ENCODE results near the gene PREP.

The PREP gene

DNA sequence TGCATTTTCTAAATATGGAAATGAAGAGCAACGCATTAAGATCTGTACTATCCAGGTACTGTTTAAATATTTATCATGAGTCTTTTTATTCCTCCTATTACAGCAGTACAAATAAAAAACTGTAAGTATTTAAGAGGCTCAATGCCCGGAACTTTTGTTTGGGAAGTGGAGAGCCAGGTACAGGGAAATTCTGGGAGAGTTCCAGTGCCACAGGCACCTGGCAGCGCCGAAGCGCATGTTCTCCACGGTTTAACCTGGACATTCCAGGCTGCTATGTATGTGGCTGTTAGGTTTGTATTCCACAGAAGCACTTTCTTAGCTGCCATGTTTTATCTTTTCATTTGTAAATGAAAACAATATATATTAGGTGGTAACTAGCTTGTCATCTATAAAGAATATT lies 81.7 kb downstream of the PREP start:
- Histone ChIP-seq H3K4me3 (ENCODE audit: low read length) (no peak overlapping the region), H3K9ac (ENCODE audit: low read length) (no peak overlapping the region), H2BK15ac (replicated peaks; ENCODE audit: low read depth) (no peak overlapping the region), H3K23ac (ENCODE audit: low read length) (no peak overlapping the region), H2BK120ac (ENCODE audit: low read depth, low read length) (no peak overlapping the region), H3K4ac (ENCODE audit: low read depth, low read length) (no peak overlapping the region), H2AK5ac (ENCODE audit: low read length) (no peak overlapping the region), H4K5ac (ENCODE audit: low read length) (no peak overlapping the region), H3K4me2 (ENCODE audit: low read length) (no peak overlapping the region), H3K4me1 (ENCODE audit: control insufficient read depth, low read depth, low read length) (no peaks in the 10 kb centered on the region), H3K56ac (ENCODE audit: low read length) (no peak overlapping the region), H3K79me2 (ENCODE audit: control insufficient read depth, insufficient read depth, low read length) (no peaks in the 10 kb centered on the region), H3K27me3 (ENCODE audit: insufficient read depth, low read length, poor library complexity) (no peaks in the 10 kb centered on the region), H2BK5ac (ENCODE audit: low read length) (no peak overlapping the region), H4K8ac (ENCODE audit: low read depth, low read length) (no peak overlapping the region), H3K27ac (ENCODE audit: low read depth, low read length) (no peak overlapping the region), H3K79me1 (ENCODE audit: low read length) (no peaks in the 10 kb centered on the region), H3K18ac (ENCODE audit: low read length) (no peak overlapping the region), H3K36me3 (ENCODE audit: control insufficient read depth, insufficient read depth, low read length) (no peaks in the 10 kb centered on the region)
- no peak for DNase-seq
- no CpG with 5 or more reads among the region's 6 CpGs for WGBS (ENCODE audit: extremely low coverage, insufficient coverage, low lambda C conversion rate)

DNA sequence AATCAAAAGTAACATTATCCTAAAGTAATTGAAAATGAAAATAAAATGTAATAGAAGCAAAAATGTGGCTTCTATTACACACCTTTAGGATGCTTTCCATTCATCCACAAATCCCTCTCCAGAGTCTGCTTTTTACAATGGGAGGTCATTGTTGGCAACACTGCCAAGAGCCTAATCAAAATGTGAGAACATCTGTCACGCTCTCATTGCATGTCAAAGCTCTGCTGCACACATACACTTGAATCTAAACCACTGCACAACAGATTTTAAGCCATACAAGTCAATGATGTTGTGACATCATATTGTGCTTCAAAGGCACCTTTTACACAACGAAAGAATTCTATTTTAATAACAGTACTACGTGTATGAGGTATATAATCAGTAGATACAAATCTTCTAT lies 82.1 kb downstream of the PREP start:
- Histone ChIP-seq H3K4me1 (ENCODE audit: control insufficient read depth, low read depth, low read length) (no peaks in the 10 kb centered on the region), H2AK5ac (ENCODE audit: low read length) (no peak overlapping the region), H3K36me3 (ENCODE audit: control insufficient read depth, insufficient read depth, low read length) (no peaks in the 10 kb centered on the region), H3K18ac (ENCODE audit: low read length) (no peak overlapping the region), H3K4ac (ENCODE audit: low read depth, low read length) (no peak overlapping the region), H2BK120ac (ENCODE audit: low read depth, low read length) (no peak overlapping the region), H2BK5ac (ENCODE audit: low read length) (no peak overlapping the region), H3K9ac (ENCODE audit: low read length) (no peak overlapping the region), H4K8ac (ENCODE audit: low read depth, low read length) (no peak overlapping the region), H3K4me2 (ENCODE audit: low read length) (no peak overlapping the region), H4K5ac (ENCODE audit: low read length) (no peak overlapping the region), H3K27me3 (ENCODE audit: insufficient read depth, low read length, poor library complexity) (no peaks in the 10 kb centered on the region), H3K27ac (ENCODE audit: low read depth, low read length) (no peak overlapping the region), H3K79me1 (ENCODE audit: low read length) (no peaks in the 10 kb centered on the region), H3K23ac (ENCODE audit: low read length) (no peak overlapping the region), H3K79me2 (ENCODE audit: control insufficient read depth, insufficient read depth, low read length) (no peaks in the 10 kb centered on the region), H2BK15ac (replicated peaks; ENCODE audit: low read depth) (no peak overlapping the region), H3K4me3 (ENCODE audit: low read length) (no peak overlapping the region), H3K56ac (ENCODE audit: low read length) (no peak overlapping the region)
- DNase-seq, result no peak
- WGBS (ENCODE audit: extremely low coverage, insufficient coverage, low lambda C conversion rate), result no CpG with 5 or more reads among the region's 3 CpGs

DNA sequence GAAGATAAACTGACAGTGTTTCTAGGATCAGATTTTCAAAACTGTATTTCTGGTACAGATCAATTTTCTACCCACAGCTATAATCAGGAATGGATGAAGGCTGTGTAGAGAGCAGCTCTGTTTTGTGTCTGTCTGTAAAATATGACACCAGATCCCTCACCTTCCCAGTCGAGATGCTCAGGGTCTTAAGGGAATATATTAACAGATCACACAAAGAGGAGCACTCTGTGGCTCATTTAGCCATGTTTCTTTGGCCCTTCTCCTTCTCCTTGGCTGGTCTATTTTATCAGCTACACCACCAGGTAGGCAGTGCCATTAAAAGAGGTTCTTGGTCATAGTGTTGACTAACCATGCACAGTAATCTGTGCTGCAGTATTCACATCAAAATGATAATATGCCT lies 82.6 kb downstream of the PREP start:
- no peak overlapping the region for H3K27ac ChIP-seq (ENCODE audit: low read depth, low read length)
- no peaks in the 10 kb centered on the region for H3K4me1 ChIP-seq (ENCODE audit: control insufficient read depth, low read depth, low read length)

DNA sequence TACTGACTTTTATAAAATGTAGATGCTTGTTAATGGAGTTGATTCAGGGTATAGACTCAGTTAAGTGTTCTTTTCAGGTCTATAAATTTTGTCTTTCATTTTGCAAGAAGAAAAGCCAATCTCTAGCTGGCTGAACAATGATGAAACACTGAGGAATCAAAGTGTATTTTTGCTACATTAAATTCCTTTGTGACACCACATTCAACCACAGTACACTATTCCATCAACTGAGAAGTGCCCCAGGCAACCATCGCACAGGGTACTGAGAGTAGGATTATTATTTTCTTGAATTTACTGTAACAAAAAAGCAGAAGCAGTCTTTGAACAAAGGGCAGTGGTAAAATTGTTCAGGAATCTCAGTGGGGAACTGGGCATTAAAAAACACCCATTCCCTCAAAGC lies 83.6 kb downstream of the PREP start:
- Histone ChIP-seq H3K79me2 (ENCODE audit: control insufficient read depth, insufficient read depth, low read length) (no peaks in the 10 kb centered on the region), H2BK15ac (replicated peaks; ENCODE audit: low read depth) (no peak overlapping the region), H3K56ac (ENCODE audit: low read length) (no peak overlapping the region), H2AK5ac (ENCODE audit: low read length) (no peak overlapping the region), H3K27me3 (ENCODE audit: insufficient read depth, low read length, poor library complexity) (no peaks in the 10 kb centered on the region), H2BK5ac (ENCODE audit: low read length) (no peak overlapping the region), H3K23ac (ENCODE audit: low read length) (no peak overlapping the region), H3K18ac (ENCODE audit: low read length) (no peak overlapping the region), H2BK120ac (ENCODE audit: low read depth, low read length) (no peak overlapping the region), H3K4me3 (ENCODE audit: low read length) (no peak overlapping the region), H3K4ac (ENCODE audit: low read depth, low read length) (no peak overlapping the region), H4K5ac (ENCODE audit: low read length) (no peak overlapping the region), H3K4me2 (ENCODE audit: low read length) (no peak overlapping the region), H3K4me1 (ENCODE audit: control insufficient read depth, low read depth, low read length) (no peaks in the 10 kb centered on the region), H3K79me1 (ENCODE audit: low read length) (no peaks in the 10 kb centered on the region), H3K27ac (ENCODE audit: low read depth, low read length) (no peak overlapping the region), H3K9ac (ENCODE audit: low read length) (no peak overlapping the region), H3K36me3 (ENCODE audit: control insufficient read depth, insufficient read depth, low read length) (no peaks in the 10 kb centered on the region), H4K8ac (ENCODE audit: low read depth, low read length) (no peak overlapping the region)
- no CpG with 5 or more reads among the region's 1 CpG for WGBS (ENCODE audit: extremely low coverage, insufficient coverage, low lambda C conversion rate)
- no peak for DNase-seq

More for the DNA sequence above, 82.6 kb downstream of the PREP start:
- no peak overlapping the region for H4K8ac ChIP-seq (ENCODE audit: low read depth, low read length)
- no peaks in the 10 kb centered on the region for H3K27me3 ChIP-seq (ENCODE audit: insufficient read depth, low read length, poor library complexity)
- no peak overlapping the region for H2BK5ac ChIP-seq (ENCODE audit: low read length)
- no peaks in the 10 kb centered on the region for H3K79me2 ChIP-seq (ENCODE audit: control insufficient read depth, insufficient read depth, low read length)
- no peaks in the 10 kb centered on the region for H3K36me3 ChIP-seq (ENCODE audit: control insufficient read depth, insufficient read depth, low read length)
- no CpG with 5 or more reads among the region's 1 CpG for WGBS (ENCODE audit: extremely low coverage, insufficient coverage, low lambda C conversion rate)
- H4K5ac ChIP-seq (ENCODE audit: low read length), result no peak overlapping the region
- H3K4me2 ChIP-seq (ENCODE audit: low read length), result no peak overlapping the region
- H3K79me1 ChIP-seq (ENCODE audit: low read length), result no peaks in the 10 kb centered on the region
- no peak overlapping the region for H3K18ac ChIP-seq (ENCODE audit: low read length)
- H3K4ac ChIP-seq (ENCODE audit: low read depth, low read length), result no peak overlapping the region
- no peak overlapping the region for H3K56ac ChIP-seq (ENCODE audit: low read length)
- H3K23ac ChIP-seq (ENCODE audit: low read length), result no peak overlapping the region
- H2AK5ac ChIP-seq (ENCODE audit: low read length), result no peak overlapping the region
- H3K4me3 ChIP-seq (ENCODE audit: low read length), result no peak overlapping the region
- no peak for DNase-seq
- no peak overlapping the region for H2BK120ac ChIP-seq (ENCODE audit: low read depth, low read length)
- no peak overlapping the region for H3K9ac ChIP-seq (ENCODE audit: low read length)
- no peak overlapping the region for H2BK15ac ChIP-seq (replicated peaks; ENCODE audit: low read depth)

DNA sequence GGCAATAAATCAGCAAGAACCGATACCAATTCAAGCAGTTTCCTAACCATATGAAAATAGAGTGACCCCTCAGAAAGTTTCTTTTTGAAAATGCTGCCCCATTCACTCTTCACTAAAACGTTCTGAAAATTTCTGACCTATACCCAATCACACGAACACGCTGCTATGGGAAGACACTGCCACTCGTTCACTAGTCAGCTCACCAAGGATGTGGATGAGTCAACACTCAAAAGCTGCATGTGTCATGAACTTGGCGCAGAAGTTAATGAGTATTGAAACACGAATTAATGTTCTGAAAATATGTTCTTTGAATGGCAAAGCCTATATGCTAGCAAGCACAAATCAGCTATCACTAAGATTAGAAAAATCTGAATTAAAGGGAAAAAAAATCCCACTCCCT lies 84.2 kb downstream of the PREP start:
- H3K4me1 ChIP-seq (ENCODE audit: control insufficient read depth, low read depth, low read length), result no peaks in the 10 kb centered on the region
- H3K27ac ChIP-seq (ENCODE audit: low read depth, low read length), result no peak overlapping the region
- no peak overlapping the region for H2BK120ac ChIP-seq (ENCODE audit: low read depth, low read length)
- DNase-seq, result no peak
- H3K79me1 ChIP-seq (ENCODE audit: low read length), result no peaks in the 10 kb centered on the region
- H3K23ac ChIP-seq (ENCODE audit: low read length), result no peak overlapping the region
- no peak overlapping the region for H2BK5ac ChIP-seq (ENCODE audit: low read length)
- H3K27me3 ChIP-seq (ENCODE audit: insufficient read depth, low read length, poor library complexity), result no peaks in the 10 kb centered on the region
- no peaks in the 10 kb centered on the region for H3K79me2 ChIP-seq (ENCODE audit: control insufficient read depth, insufficient read depth, low read length)
- no peak overlapping the region for H2BK15ac ChIP-seq (replicated peaks; ENCODE audit: low read depth)
- no peak overlapping the region for H3K18ac ChIP-seq (ENCODE audit: low read length)
- no peak overlapping the region for H4K8ac ChIP-seq (ENCODE audit: low read depth, low read length)
- H3K4me2 ChIP-seq (ENCODE audit: low read length), result no peak overlapping the region
- H3K4me3 ChIP-seq (ENCODE audit: low read length), result no peak overlapping the region
- no peak overlapping the region for H3K56ac ChIP-seq (ENCODE audit: low read length)
- no peak overlapping the region for H2AK5ac ChIP-seq (ENCODE audit: low read length)
- no peak overlapping the region for H3K4ac ChIP-seq (ENCODE audit: low read depth, low read length)
- H3K36me3 ChIP-seq (ENCODE audit: control insufficient read depth, insufficient read depth, low read length), result no peaks in the 10 kb centered on the region
- H4K5ac ChIP-seq (ENCODE audit: low read length), result no peak overlapping the region
- no CpG with 5 or more reads among the region's 7 CpGs for WGBS (ENCODE audit: extremely low coverage, insufficient coverage, low lambda C conversion rate)
- no peak overlapping the region for H3K9ac ChIP-seq (ENCODE audit: low read length)

DNA sequence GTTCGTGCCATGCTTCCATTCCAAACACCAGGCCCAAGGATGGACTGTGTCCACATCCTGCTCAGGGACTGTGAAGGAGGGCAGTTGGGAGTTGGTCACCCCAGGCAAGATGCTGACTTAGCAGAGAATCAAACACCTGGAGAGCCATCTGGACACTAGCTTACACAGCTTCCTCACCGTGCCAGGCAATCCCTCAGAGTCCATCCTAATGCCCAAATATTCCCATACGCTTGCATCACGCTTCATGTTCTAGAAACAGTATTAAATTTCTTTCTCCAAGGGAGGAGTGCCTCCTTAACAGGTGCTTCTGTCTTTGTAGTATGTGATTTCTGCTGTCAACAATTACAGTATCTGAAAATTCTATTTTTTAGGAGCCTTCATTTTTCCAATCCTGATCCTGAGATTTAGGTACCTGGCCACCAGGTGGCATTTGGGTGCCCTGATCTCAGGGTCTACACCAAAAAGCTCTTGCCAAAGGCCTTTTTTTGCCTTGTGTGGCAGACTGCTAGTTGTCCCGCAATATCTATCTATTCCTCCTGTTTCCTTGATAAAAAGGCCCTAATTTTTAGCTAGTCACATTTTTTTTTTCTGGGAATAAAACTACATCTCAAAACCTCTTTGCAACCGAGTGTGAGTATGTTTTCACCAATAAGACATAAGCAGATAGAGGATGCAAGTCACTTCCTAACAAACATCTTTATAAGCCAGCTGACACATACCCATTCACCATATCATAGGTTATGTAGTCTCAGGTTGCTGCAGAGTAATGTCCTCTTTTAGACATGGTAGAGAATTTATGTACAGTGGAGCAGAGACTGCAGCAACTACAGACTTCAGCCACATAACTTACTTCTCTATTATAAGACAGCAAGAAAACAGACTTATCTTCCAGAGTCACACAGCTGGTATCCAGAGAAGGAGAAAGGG lies 85.0 kb downstream of the PREP start:
- Histone ChIP-seq H3K4me3 (ENCODE audit: low read length) (no peak overlapping the region), H3K27ac (ENCODE audit: low read depth, low read length) (no peak overlapping the region), H3K18ac (ENCODE audit: low read length) (no peak overlapping the region), H2BK15ac (replicated peaks; ENCODE audit: low read depth) (no peak overlapping the region), H3K23ac (ENCODE audit: low read length) (no peak overlapping the region), H3K79me2 (ENCODE audit: control insufficient read depth, insufficient read depth, low read length) (no peaks in the 10 kb centered on the region), H2BK5ac (ENCODE audit: low read length) (no peak overlapping the region), H4K8ac (ENCODE audit: low read depth, low read length) (no peak overlapping the region), H2AK5ac (ENCODE audit: low read length) (no peak overlapping the region), H3K4me2 (ENCODE audit: low read length) (no peak overlapping the region), H3K36me3 (ENCODE audit: control insufficient read depth, insufficient read depth, low read length) (no peaks in the 10 kb centered on the region), H2BK120ac (ENCODE audit: low read depth, low read length) (no peak overlapping the region), H4K5ac (ENCODE audit: low read length) (no peak overlapping the region), H3K4me1 (ENCODE audit: control insufficient read depth, low read depth, low read length) (no peaks in the 10 kb centered on the region), H3K27me3 (ENCODE audit: insufficient read depth, low read length, poor library complexity) (no peaks in the 10 kb centered on the region), H3K56ac (ENCODE audit: low read length) (no peak overlapping the region), H3K9ac (ENCODE audit: low read length) (no peak overlapping the region), H3K4ac (ENCODE audit: low read depth, low read length) (no peak overlapping the region), H3K79me1 (ENCODE audit: low read length) (no peaks in the 10 kb centered on the region)
- no CpG with 5 or more reads among the region's 6 CpGs for WGBS (ENCODE audit: extremely low coverage, insufficient coverage, low lambda C conversion rate)
- peak; percentile 36 for DNase-seq

Measured in mesendoderm (in vitro differentiated cells).